ENCODE data around the gene NCEH1. TPM values are rescaled to one million over a fixed set of nuclear protein-coding genes. Genes with fewer than 3 reads are reported as not detected.

The NCEH1 gene
- total RNA-seq, 1 experiment from 2014 or later = 4.5 TPM

DNA sequence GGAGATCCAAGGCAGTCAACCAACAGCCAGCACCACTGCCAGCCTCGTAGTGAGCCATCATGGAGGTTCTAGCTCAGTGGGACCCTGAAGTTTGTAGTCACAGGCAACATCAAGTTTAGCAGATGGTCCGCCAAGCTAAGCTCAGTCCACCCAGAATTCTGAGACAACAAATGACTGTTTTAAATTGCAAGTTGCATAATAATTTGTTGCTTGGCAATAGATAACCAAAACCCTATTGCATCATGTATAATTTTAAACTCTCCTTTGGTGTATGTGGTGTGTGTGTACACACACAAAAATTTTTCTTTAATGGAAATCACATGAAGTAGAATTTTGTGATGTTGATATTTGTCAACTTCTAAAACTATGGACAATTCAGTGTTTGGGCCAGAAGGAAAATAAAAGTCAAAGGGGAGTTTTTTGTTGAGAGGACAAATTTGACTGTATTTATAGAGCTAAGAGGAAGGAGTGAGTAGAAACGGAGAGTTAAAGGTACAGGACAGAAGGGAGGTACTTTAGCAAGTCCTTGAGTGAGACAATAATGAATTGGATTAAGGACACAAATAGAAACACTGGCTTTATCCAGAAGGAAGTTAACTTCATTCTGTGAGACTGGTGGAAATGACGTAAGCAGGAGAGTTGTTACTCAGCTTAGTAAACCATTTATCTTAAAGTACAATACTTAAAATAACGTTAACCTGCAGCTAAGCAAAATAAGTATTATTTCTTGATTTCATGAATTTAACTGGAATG is 83.6 kb downstream of the NCEH1 start:
- ATAC-seq (no peak), DNase-seq (ENCODE audit: low spot score) (no peak)
- Mint-ChIP-seq H3K9me3 (no peaks in the 10 kb centered on the region), H3K27me3 (ENCODE audit: low read depth) (no peaks in the 10 kb centered on the region), H3K4me1 (peaks cover 11% of the 10 kb centered on the region), H3K27ac (no peak overlapping the region), H3K36me3 (no peaks in the 10 kb centered on the region), H3K4me3 (no peak overlapping the region)
- POLR2A ChIA-PET = no interaction called here
- CTCF ChIA-PET = interaction anchor here (1.1 kb wide), 1 partner anchor 295 kb away, joined by 4 read pairs; no protein-coding TSS in a partner anchor
- TF ChIP-seq EMX1 (CRISPR knock-in tag; IDR thresholded peaks at IDR 0.05) = no peak
- TF ChIP-seq GABPB1 (CRISPR knock-in tag; IDR thresholded peaks at IDR 0.05) = peak; percentile 44; the same call in 1 of the 2 replicates
- TF ChIP-seq, protein P1, sequence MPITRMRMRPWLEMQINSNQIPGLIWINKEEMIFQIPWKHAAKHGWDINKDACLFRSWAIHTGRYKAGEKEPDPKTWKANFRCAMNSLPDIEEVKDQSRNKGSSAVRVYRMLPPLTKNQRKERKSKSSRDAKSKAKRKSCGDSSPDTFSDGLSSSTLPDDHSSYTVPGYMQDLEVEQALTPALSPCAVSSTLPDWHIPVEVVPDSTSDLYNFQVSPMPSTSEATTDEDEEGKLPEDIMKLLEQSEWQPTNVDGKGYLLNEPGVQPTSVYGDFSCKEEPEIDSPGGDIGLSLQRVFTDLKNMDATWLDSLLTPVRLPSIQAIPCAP (CRISPR knock-in tag; IDR thresholded peaks at IDR 0.05) = no peak

DNA sequence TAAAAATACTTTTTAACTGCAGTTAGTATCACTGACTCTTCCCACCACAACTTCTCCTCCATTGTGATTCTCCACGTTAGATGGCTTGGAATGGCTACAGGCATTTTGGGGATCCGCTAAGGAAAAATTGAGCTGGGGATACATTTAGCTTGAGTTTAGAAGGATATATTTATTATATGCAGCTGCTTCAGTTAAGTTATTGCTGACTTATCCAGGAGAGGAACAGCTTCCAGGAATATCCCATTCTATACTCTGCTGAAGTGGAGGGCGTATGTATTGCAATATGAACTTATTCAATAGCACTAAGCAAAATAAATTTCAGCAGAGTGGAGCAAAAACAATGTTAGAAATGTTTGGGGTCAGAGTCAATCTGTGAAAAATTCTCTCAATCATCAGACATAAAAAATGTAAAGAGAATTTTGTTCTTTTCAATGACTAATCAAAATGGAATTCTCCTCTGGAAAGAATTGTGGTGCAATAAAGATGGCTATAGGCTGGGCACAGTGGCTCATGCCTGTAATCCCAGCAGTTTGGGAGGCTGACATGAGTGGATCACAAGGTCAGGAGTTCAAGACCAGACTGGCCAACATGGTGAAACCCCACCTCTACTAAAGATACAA is 84.7 kb downstream of the NCEH1 start:
- no peak for TF ChIP-seq ZNF423 (CRISPR knock-in tag; IDR thresholded peaks at IDR 0.05)
- no peak for TF ChIP-seq JUN (CRISPR knock-in tag; IDR thresholded peaks at IDR 0.05)
- no peaks in the 10 kb centered on the region for H3K36me3 Mint-ChIP-seq
- no peak for DNase-seq (ENCODE audit: low spot score)
- CTCF ChIA-PET = interaction anchor here (0.7 kb wide), 2 partner anchors 40 to 758 kb away, joined by 3 to 5 read pairs; no protein-coding TSS in a partner anchor
- H3K27ac Mint-ChIP-seq = no peak overlapping the region
- no peak for ATAC-seq
- no peaks in the 10 kb centered on the region for H3K9me3 Mint-ChIP-seq
- POLR2A ChIA-PET = interaction anchor here (0.7 kb wide), 1 partner anchor 103 kb away, joined by 11 read pairs; the partner anchor contains the start of gene TNFSF10
- H3K4me3 Mint-ChIP-seq = no peak overlapping the region
- H3K4me1 Mint-ChIP-seq = peaks cover 17% of the 10 kb centered on the region
- H3K27me3 Mint-ChIP-seq (ENCODE audit: low read depth) = no peaks in the 10 kb centered on the region

DNA sequence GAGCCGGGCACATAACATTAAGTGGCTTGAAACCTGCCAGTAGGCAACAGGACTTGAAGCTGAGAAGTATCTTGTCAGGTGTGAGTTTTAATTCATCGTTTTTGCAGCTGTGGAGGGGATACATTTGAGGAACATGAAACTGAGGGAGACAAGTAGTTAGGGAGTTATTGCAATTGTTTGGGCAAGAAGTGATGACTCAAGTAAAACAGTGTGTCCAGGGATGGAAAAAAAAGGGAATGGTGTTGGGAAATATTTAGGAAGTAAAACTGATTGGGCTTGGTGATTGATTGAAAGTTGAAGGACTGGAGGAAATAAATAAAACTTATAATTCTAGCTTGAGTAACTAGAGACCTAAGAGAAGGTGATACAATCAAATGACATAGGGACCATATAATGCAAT is 85.5 kb downstream of the NCEH1 start:
- Mint-ChIP-seq H3K4me3 (no peak overlapping the region), H3K4me1 (peaks cover 17% of the 10 kb centered on the region), H3K27me3 (ENCODE audit: low read depth) (no peaks in the 10 kb centered on the region), H3K27ac (no peak overlapping the region), H3K36me3 (no peaks in the 10 kb centered on the region), H3K9me3 (no peaks in the 10 kb centered on the region)
- ATAC-seq (no peak), DNase-seq (ENCODE audit: low spot score) (no peak)
- TF ChIP-seq, protein P2, sequence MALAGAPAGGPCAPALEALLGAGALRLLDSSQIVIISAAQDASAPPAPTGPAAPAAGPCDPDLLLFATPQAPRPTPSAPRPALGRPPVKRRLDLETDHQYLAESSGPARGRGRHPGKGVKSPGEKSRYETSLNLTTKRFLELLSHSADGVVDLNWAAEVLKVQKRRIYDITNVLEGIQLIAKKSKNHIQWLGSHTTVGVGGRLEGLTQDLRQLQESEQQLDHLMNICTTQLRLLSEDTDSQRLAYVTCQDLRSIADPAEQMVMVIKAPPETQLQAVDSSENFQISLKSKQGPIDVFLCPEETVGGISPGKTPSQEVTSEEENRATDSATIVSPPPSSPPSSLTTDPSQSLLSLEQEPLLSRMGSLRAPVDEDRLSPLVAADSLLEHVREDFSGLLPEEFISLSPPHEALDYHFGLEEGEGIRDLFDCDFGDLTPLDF (CRISPR knock-in tag; IDR thresholded peaks at IDR 0.05) = no peak
- TF ChIP-seq, protein P3, sequence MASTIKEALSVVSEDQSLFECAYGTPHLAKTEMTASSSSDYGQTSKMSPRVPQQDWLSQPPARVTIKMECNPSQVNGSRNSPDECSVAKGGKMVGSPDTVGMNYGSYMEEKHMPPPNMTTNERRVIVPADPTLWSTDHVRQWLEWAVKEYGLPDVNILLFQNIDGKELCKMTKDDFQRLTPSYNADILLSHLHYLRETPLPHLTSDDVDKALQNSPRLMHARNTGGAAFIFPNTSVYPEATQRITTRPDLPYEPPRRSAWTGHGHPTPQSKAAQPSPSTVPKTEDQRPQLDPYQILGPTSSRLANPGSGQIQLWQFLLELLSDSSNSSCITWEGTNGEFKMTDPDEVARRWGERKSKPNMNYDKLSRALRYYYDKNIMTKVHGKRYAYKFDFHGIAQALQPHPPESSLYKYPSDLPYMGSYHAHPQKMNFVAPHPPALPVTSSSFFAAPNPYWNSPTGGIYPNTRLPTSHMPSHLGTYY (CRISPR knock-in tag; IDR thresholded peaks at IDR 0.05) = no peak
- TF ChIP-seq ATF1 (CRISPR knock-in tag; IDR thresholded peaks at IDR 0.05) (no peak), NR3C1 (CRISPR knock-in tag; conservative IDR thresholded peaks at IDR 0.05; ENCODE audit: low read depth) (no peak), ZBTB21 (CRISPR knock-in tag; IDR thresholded peaks at IDR 0.05; ENCODE audit: borderline replicate concordance) (no peak), JUN (CRISPR knock-in tag; IDR thresholded peaks at IDR 0.05) (no peak), SMAD3 (CRISPR knock-in tag; IDR thresholded peaks at IDR 0.05; ENCODE audit: borderline replicate concordance) (no peak), KAT7 (CRISPR knock-in tag; IDR thresholded peaks at IDR 0.05; ENCODE audit: borderline replicate concordance) (no peak), IRF2 (CRISPR knock-in tag; IDR thresholded peaks at IDR 0.05; ENCODE audit: borderline replicate concordance, low read depth) (no peak)
- TF ChIP-seq, protein P4, sequence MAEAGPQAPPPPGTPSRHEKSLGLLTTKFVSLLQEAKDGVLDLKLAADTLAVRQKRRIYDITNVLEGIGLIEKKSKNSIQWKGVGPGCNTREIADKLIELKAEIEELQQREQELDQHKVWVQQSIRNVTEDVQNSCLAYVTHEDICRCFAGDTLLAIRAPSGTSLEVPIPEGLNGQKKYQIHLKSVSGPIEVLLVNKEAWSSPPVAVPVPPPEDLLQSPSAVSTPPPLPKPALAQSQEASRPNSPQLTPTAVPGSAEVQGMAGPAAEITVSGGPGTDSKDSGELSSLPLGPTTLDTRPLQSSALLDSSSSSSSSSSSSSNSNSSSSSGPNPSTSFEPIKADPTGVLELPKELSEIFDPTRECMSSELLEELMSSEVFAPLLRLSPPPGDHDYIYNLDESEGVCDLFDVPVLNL (CRISPR knock-in tag; IDR thresholded peaks at IDR 0.05; ENCODE audit: borderline replicate concordance, low read depth) = no peak
- TF ChIP-seq, protein P5, sequence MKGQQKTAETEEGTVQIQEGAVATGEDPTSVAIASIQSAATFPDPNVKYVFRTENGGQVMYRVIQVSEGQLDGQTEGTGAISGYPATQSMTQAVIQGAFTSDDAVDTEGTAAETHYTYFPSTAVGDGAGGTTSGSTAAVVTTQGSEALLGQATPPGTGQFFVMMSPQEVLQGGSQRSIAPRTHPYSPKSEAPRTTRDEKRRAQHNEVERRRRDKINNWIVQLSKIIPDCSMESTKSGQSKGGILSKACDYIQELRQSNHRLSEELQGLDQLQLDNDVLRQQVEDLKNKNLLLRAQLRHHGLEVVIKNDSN (CRISPR knock-in tag; IDR thresholded peaks at IDR 0.05) = no peak
- TF ChIP-seq, protein P6, sequence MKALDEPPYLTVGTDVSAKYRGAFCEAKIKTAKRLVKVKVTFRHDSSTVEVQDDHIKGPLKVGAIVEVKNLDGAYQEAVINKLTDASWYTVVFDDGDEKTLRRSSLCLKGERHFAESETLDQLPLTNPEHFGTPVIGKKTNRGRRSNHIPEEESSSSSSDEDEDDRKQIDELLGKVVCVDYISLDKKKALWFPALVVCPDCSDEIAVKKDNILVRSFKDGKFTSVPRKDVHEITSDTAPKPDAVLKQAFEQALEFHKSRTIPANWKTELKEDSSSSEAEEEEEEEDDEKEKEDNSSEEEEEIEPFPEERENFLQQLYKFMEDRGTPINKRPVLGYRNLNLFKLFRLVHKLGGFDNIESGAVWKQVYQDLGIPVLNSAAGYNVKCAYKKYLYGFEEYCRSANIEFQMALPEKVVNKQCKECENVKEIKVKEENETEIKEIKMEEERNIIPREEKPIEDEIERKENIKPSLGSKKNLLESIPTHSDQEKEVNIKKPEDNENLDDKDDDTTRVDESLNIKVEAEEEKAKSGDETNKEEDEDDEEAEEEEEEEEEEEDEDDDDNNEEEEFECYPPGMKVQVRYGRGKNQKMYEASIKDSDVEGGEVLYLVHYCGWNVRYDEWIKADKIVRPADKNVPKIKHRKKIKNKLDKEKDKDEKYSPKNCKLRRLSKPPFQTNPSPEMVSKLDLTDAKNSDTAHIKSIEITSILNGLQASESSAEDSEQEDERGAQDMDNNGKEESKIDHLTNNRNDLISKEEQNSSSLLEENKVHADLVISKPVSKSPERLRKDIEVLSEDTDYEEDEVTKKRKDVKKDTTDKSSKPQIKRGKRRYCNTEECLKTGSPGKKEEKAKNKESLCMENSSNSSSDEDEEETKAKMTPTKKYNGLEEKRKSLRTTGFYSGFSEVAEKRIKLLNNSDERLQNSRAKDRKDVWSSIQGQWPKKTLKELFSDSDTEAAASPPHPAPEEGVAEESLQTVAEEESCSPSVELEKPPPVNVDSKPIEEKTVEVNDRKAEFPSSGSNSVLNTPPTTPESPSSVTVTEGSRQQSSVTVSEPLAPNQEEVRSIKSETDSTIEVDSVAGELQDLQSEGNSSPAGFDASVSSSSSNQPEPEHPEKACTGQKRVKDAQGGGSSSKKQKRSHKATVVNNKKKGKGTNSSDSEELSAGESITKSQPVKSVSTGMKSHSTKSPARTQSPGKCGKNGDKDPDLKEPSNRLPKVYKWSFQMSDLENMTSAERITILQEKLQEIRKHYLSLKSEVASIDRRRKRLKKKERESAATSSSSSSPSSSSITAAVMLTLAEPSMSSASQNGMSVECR (CRISPR knock-in tag; IDR thresholded peaks at IDR 0.05; ENCODE audit: borderline replicate concordance) = no peak
- POLR2A ChIA-PET = interaction anchor here (0.7 kb wide), 1 partner anchor 12 kb away, joined by 3 read pairs; no protein-coding TSS in a partner anchor
- CTCF ChIA-PET = interaction anchor here (0.7 to 1.4 kb wide), 3 partner anchors 74 to 218 kb away, joined by 3 to 6 read pairs (median 4); no protein-coding TSS in a partner anchor
